ENCODE data around the gene EVA1A.

The EVA1A gene

DNA sequence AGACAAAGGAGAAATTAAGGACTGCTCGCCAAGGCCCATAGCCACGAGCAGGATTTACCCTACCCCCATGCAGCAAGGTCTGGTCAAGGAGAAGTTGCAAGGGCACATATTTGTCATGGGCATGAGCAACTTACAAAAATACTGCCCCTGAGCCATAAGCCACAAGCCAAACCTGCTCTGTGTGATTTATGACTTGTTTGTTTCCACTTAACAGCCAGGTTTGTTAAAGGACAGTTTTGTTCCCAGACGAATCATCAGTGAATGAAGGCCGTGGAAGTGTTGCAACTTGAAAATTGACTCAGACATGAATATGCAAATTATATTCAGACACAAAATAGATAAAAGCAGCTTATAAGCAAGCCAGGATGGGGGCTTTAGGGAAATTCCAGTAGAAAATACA is 31.3 kb upstream of the EVA1A start:
- H3K4me1 ChIP-seq (ENCODE audit: control insufficient read depth in 5 of 5, insufficient read depth in 5 of 5, low read length in 5 of 5) = no peaks in the 10 kb centered on the region
- H3K36me3 ChIP-seq (ENCODE audit: control insufficient read depth in 5 of 5, insufficient read depth in 5 of 5, low read length in 5 of 5) = no peaks in the 10 kb centered on the region
- H3K9ac ChIP-seq (ENCODE audit: low read length in 5 of 5) = no peak overlapping the region
- H3K4me3 ChIP-seq (ENCODE audit: low read depth in 1 of 5, low read length in 5 of 5) = no peak overlapping the region
- no peaks in the 10 kb centered on the region for H3K27me3 ChIP-seq (ENCODE audit: control insufficient read depth in 5 of 5, insufficient read depth in 4 of 5, low read length in 5 of 5)
- no peaks in the 10 kb centered on the region for H3K9me3 ChIP-seq (ENCODE audit: control insufficient read depth in 5 of 5, low read length in 5 of 5)
- no peak overlapping the region for H3K27ac ChIP-seq (ENCODE audit: low read depth, low read length)

- Histone ChIP-seq H3K36me3 (ENCODE audit: control insufficient read depth in 5 of 5, insufficient read depth in 5 of 5, low read length in 5 of 5) (no peaks in the 10 kb centered on the region), H3K4me3 (ENCODE audit: low read depth in 1 of 5, low read length in 5 of 5) (no peak overlapping the region), H3K4me1 (ENCODE audit: control insufficient read depth in 5 of 5, insufficient read depth in 5 of 5, low read length in 5 of 5) (no peaks in the 10 kb centered on the region), H3K9me3 (ENCODE audit: control insufficient read depth in 5 of 5, low read length in 5 of 5) (no peaks in the 10 kb centered on the region), H3K27ac (ENCODE audit: low read depth, low read length) (no peak overlapping the region), H3K9ac (ENCODE audit: low read length in 5 of 5) (no peak overlapping the region), H3K27me3 (ENCODE audit: control insufficient read depth in 5 of 5, insufficient read depth in 4 of 5, low read length in 5 of 5) (no peaks in the 10 kb centered on the region)
These were observed 28.8 kb upstream of the EVA1A start for GRCh38 chr2:75589391-75590105.

GRCh38 chr2:75587954-75588587 is 27.3 kb upstream of the EVA1A start:
- H3K4me3 ChIP-seq (ENCODE audit: low read depth in 1 of 5, low read length in 5 of 5) = no peak overlapping the region
- H3K4me1 ChIP-seq (ENCODE audit: control insufficient read depth in 5 of 5, insufficient read depth in 5 of 5, low read length in 5 of 5) = no peaks in the 10 kb centered on the region
- H3K9me3 ChIP-seq (ENCODE audit: control insufficient read depth in 5 of 5, low read length in 5 of 5) = no peaks in the 10 kb centered on the region
- no peak overlapping the region for H3K27ac ChIP-seq (ENCODE audit: low read depth, low read length)
- H3K27me3 ChIP-seq (ENCODE audit: control insufficient read depth in 5 of 5, insufficient read depth in 4 of 5, low read length in 5 of 5) = no peaks in the 10 kb centered on the region
- no peak overlapping the region for H3K9ac ChIP-seq (ENCODE audit: low read length in 5 of 5)
- H3K36me3 ChIP-seq (ENCODE audit: control insufficient read depth in 5 of 5, insufficient read depth in 5 of 5, low read length in 5 of 5) = no peaks in the 10 kb centered on the region

DNA sequence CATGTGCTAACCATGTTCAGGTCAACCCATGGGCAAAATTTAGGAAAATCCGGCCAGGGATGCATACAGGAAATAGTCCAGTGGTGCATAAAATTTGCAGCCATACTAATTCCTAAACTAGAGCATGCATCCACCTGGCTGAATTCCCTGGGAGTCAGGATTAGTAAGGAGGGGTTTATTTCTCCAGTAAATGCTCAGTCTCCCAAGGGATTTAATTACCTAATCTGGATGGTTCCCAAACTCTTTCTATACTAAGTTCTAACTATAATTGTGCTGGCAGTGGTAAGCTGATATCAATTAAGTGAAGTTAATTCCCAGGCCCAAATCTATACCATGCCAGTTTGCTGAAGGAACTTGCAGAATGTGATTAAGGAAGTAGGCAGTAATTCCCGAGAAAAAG is 26.2 kb upstream of the EVA1A start:
- H3K4me3 ChIP-seq (ENCODE audit: low read depth in 1 of 5, low read length in 5 of 5) = no peak overlapping the region
- H3K4me1 ChIP-seq (ENCODE audit: control insufficient read depth in 5 of 5, insufficient read depth in 5 of 5, low read length in 5 of 5) = no peaks in the 10 kb centered on the region
- no peaks in the 10 kb centered on the region for H3K36me3 ChIP-seq (ENCODE audit: control insufficient read depth in 5 of 5, insufficient read depth in 5 of 5, low read length in 5 of 5)
- H3K27ac ChIP-seq (ENCODE audit: low read depth, low read length) = no peak overlapping the region
- no peak overlapping the region for H3K9ac ChIP-seq (ENCODE audit: low read length in 5 of 5)
- no peaks in the 10 kb centered on the region for H3K27me3 ChIP-seq (ENCODE audit: control insufficient read depth in 5 of 5, insufficient read depth in 4 of 5, low read length in 5 of 5)
- H3K9me3 ChIP-seq (ENCODE audit: control insufficient read depth in 5 of 5, low read length in 5 of 5) = no peaks in the 10 kb centered on the region

DNA sequence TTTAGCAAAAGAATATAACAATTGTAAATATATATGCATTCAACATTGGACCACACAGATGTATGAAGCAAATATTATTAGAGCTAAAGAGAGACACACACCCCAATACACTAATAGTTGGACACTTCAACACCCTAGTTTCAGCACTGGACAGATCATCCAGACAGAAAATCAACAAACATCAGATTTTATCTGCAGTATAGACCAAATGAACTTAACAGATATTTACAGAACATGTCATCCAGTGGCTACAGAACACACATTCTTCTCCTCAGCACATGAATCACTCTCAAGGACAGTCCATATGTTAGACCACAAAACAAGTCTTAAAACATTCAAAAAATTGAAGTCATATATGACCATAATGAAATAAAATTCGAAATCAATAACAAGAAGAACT is 22.1 kb upstream of the EVA1A start:
- Histone ChIP-seq H3K4me1 (ENCODE audit: control insufficient read depth in 5 of 5, insufficient read depth in 5 of 5, low read length in 5 of 5) (no peaks in the 10 kb centered on the region), H3K27me3 (ENCODE audit: control insufficient read depth in 5 of 5, insufficient read depth in 4 of 5, low read length in 5 of 5) (no peaks in the 10 kb centered on the region), H3K36me3 (ENCODE audit: control insufficient read depth in 5 of 5, insufficient read depth in 5 of 5, low read length in 5 of 5) (no peaks in the 10 kb centered on the region), H3K9me3 (ENCODE audit: control insufficient read depth in 5 of 5, low read length in 5 of 5) (no peaks in the 10 kb centered on the region), H3K9ac (ENCODE audit: low read length in 5 of 5) (no peak overlapping the region), H3K4me3 (ENCODE audit: low read depth in 1 of 5, low read length in 5 of 5) (no peak overlapping the region), H3K27ac (ENCODE audit: low read depth, low read length) (no peak overlapping the region)

GRCh38 chr2:75580606-75581005 is 19.9 kb upstream of the EVA1A start:
- no peaks in the 10 kb centered on the region for H3K27me3 ChIP-seq (ENCODE audit: control insufficient read depth in 5 of 5, insufficient read depth in 4 of 5, low read length in 5 of 5)
- no peaks in the 10 kb centered on the region for H3K36me3 ChIP-seq (ENCODE audit: control insufficient read depth in 5 of 5, insufficient read depth in 5 of 5, low read length in 5 of 5)
- no peak overlapping the region for H3K9ac ChIP-seq (ENCODE audit: low read length in 5 of 5)
- H3K4me3 ChIP-seq (ENCODE audit: low read depth in 1 of 5, low read length in 5 of 5) = no peak overlapping the region
- no peak overlapping the region for H3K27ac ChIP-seq (ENCODE audit: low read depth, low read length)
- no peaks in the 10 kb centered on the region for H3K4me1 ChIP-seq (ENCODE audit: control insufficient read depth in 5 of 5, insufficient read depth in 5 of 5, low read length in 5 of 5)
- no peaks in the 10 kb centered on the region for H3K9me3 ChIP-seq (ENCODE audit: control insufficient read depth in 5 of 5, low read length in 5 of 5)

DNA sequence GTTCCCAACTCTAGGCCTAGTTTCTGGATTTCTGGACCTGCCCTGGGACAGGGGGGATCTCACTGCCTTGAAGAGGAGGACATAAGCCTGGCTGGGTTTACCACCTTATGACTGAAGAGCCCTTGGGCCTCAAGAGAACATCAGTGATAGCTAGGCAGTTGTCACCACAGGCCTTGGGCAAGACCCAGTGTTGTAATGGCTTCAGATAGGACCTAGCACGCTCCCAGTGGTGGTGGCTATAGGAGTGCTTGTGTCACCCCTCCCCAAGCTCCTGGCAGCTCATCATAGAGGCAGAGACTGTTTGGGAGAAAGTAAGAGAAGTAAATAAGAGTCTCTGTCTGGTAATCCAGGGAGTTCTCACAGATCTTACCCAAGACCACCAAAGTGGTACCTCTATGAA is 19.4 kb upstream of the EVA1A start:
- Histone ChIP-seq H3K27ac (ENCODE audit: low read depth, low read length) (no peak overlapping the region), H3K9me3 (ENCODE audit: control insufficient read depth in 5 of 5, low read length in 5 of 5) (no peaks in the 10 kb centered on the region)

GRCh38 chr2:75579186-75579585 is 18.4 kb upstream of the EVA1A start:
- Histone ChIP-seq H3K9me3 (ENCODE audit: control insufficient read depth in 5 of 5, low read length in 5 of 5) (no peaks in the 10 kb centered on the region), H3K27me3 (ENCODE audit: control insufficient read depth in 5 of 5, insufficient read depth in 4 of 5, low read length in 5 of 5) (no peaks in the 10 kb centered on the region), H3K36me3 (ENCODE audit: control insufficient read depth in 5 of 5, insufficient read depth in 5 of 5, low read length in 5 of 5) (no peaks in the 10 kb centered on the region), H3K27ac (ENCODE audit: low read depth, low read length) (no peak overlapping the region), H3K9ac (ENCODE audit: low read length in 5 of 5) (no peak overlapping the region), H3K4me1 (ENCODE audit: control insufficient read depth in 5 of 5, insufficient read depth in 5 of 5, low read length in 5 of 5) (no peaks in the 10 kb centered on the region), H3K4me3 (ENCODE audit: low read depth in 1 of 5, low read length in 5 of 5) (no peak overlapping the region)

More for the DNA sequence above, 19.4 kb upstream of the EVA1A start:
- Histone ChIP-seq H3K36me3 (ENCODE audit: control insufficient read depth in 5 of 5, insufficient read depth in 5 of 5, low read length in 5 of 5) (no peaks in the 10 kb centered on the region), H3K9ac (ENCODE audit: low read length in 5 of 5) (no peak overlapping the region), H3K4me1 (ENCODE audit: control insufficient read depth in 5 of 5, insufficient read depth in 5 of 5, low read length in 5 of 5) (no peaks in the 10 kb centered on the region), H3K4me3 (ENCODE audit: low read depth in 1 of 5, low read length in 5 of 5) (no peak overlapping the region), H3K27me3 (ENCODE audit: control insufficient read depth in 5 of 5, insufficient read depth in 4 of 5, low read length in 5 of 5) (no peaks in the 10 kb centered on the region)

- Histone ChIP-seq H3K4me1 (ENCODE audit: control insufficient read depth in 5 of 5, insufficient read depth in 5 of 5, low read length in 5 of 5) (no peaks in the 10 kb centered on the region), H3K27me3 (ENCODE audit: control insufficient read depth in 5 of 5, insufficient read depth in 4 of 5, low read length in 5 of 5) (no peaks in the 10 kb centered on the region), H3K9me3 (ENCODE audit: control insufficient read depth in 5 of 5, low read length in 5 of 5) (no peaks in the 10 kb centered on the region), H3K4me3 (ENCODE audit: low read depth in 1 of 5, low read length in 5 of 5) (no peak overlapping the region), H3K27ac (ENCODE audit: low read depth, low read length) (no peak overlapping the region), H3K9ac (ENCODE audit: low read length in 5 of 5) (no peak overlapping the region), H3K36me3 (ENCODE audit: control insufficient read depth in 5 of 5, insufficient read depth in 5 of 5, low read length in 5 of 5) (no peaks in the 10 kb centered on the region)
These were observed 16.5 kb upstream of the EVA1A start for GRCh38 chr2:75577280-75577679.

DNA sequence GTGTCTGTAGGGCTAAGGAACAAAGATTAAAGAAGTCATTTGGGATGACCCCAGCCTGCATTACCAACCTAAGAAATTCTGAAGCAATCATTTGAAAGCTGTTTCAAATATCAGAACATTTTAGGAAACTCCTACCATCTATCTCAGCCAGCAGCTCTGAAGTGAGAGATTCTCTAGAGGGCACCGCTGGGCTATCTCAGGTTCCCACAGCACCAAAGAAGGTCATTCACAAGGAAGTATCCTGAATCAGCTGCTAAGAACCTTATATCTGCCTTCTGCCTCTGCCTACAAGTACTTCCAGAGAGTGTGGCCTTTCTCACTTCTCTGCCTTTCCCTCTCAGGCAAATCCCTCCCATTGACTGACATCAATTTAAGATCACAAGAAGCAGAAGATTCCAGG is 13.4 kb upstream of the EVA1A start:
- Histone ChIP-seq H3K36me3 (ENCODE audit: control insufficient read depth in 5 of 5, insufficient read depth in 5 of 5, low read length in 5 of 5) (no peaks in the 10 kb centered on the region), H3K27me3 (ENCODE audit: control insufficient read depth in 5 of 5, insufficient read depth in 4 of 5, low read length in 5 of 5) (no peaks in the 10 kb centered on the region), H3K4me3 (ENCODE audit: low read depth in 1 of 5, low read length in 5 of 5) (no peak overlapping the region), H3K9me3 (ENCODE audit: control insufficient read depth in 5 of 5, low read length in 5 of 5) (no peaks in the 10 kb centered on the region), H3K27ac (ENCODE audit: low read depth, low read length) (no peak overlapping the region), H3K9ac (ENCODE audit: low read length in 5 of 5) (no peak overlapping the region), H3K4me1 (ENCODE audit: control insufficient read depth in 5 of 5, insufficient read depth in 5 of 5, low read length in 5 of 5) (peaks cover 0 to 10% (median 3%) of the 10 kb centered on the region in 5 donors)

All from subcutaneous abdominal adipose tissue (tissue), 5 donors.